PC-9 (cell line): ENCODE measurements around the gene HTR4. TPM values are rescaled to one million over a fixed set of nuclear protein-coding genes. Genes with fewer than 3 reads are reported as not detected.
A peak's percentile ranks its signal among the peaks of the same experiment; 100 is the strongest.

ENCODE experiments used
- BruUV-seq: library from RNA; stranded (reverse); fragments of 400-500 nt; replicated peaks from 2 replicates; lab custom pipeline; 2021; lab: Mats Ljungman, UMichigan
- CTCF ChIA-PET: fragments of 300-600 bp; sonication (Branson Sonifier 250); formaldehyde crosslinking; loops from one replicate; lab custom pipeline; 2022; ENCODE audit warnings: antibody characterized with exemption; lab: Charles Lee
- POLR2A ChIA-PET: fragments of 300-600 bp; sonication (Branson Sonifier 250); formaldehyde crosslinking; loops from one replicate; lab custom pipeline; 2022; ENCODE audit warnings: antibody characterized with exemption; ENCODE audit not compliant: unreplicated experiment; lab: Charles Lee
- DNase-seq, 2 experiments: peaks; one replicate each; pipeline versions ENCODE4 v3.0.0 to v3.0.0-alpha.2; 2015 to 2022; ENCODE audit warnings: mixed read lengths in 1 of 2
- H2AFZ ChIP-seq: fragments of 200-600 bp; sonication (generic); 2 replicates; pipeline ENCODE4 v1.8.1; 2017; ENCODE audit warnings: antibody characterized with exemption
- H3F3A ChIP-seq: fragments of 200-600 bp; sonication (generic); 2 replicates; pipeline ENCODE4 v1.8.1; 2017; ENCODE audit warnings: antibody characterized with exemption, mild to moderate bottlenecking, low read depth; ENCODE audit not compliant: insufficient read depth
- H3K27ac ChIP-seq: fragments of 200-600 bp; sonication (generic); 2 replicates; pipeline ENCODE4 v1.6.1; 2016; ENCODE audit warnings: mixed run types
- H3K27me3 ChIP-seq: fragments of 200-600 bp; sonication (generic); 2 replicates; pipeline ENCODE4 v1.6.1; 2016; ENCODE audit warnings: low read depth, mixed run types; ENCODE audit not compliant: insufficient read depth
- H3K36me3 ChIP-seq: fragments of 200-600 bp; sonication (generic); 2 replicates; pipeline ENCODE4 v1.6.1; 2016; ENCODE audit warnings: low read depth, mixed run types
- H3K4me1 ChIP-seq: fragments of 200-600 bp; sonication (generic); replicated peaks from 2 replicates; pipeline ENCODE4 v1.6.1; 2016; ENCODE audit warnings: mixed run types; ENCODE audit not compliant: insufficient read depth
- H3K4me2 ChIP-seq: fragments of 200-600 bp; sonication (generic); 2 replicates; pipeline ENCODE4 v1.6.1; 2017; ENCODE audit warnings: mixed run types
- H3K4me3 ChIP-seq: fragments of 200-600 bp; sonication (generic); 2 replicates; pipeline ENCODE4 v1.6.1; 2016; ENCODE audit warnings: mixed run types
- H3K79me2 ChIP-seq: fragments of 200-600 bp; sonication (generic); 2 replicates; pipeline ENCODE4 v1.6.1; 2017; ENCODE audit warnings: low read depth, mixed run types
- H3K9me2 ChIP-seq: fragments of 200-600 bp; sonication (generic); 2 replicates; pipeline ENCODE4 v1.8.1; 2017; ENCODE audit warnings: mild to moderate bottlenecking; ENCODE audit not compliant: insufficient read depth
- H3K9me3 ChIP-seq: fragments of 200-600 bp; sonication (generic); 2 replicates; pipeline ENCODE4 v1.8.1; 2016; ENCODE audit warnings: low read depth; ENCODE audit not compliant: insufficient read depth
- H4K20me1 ChIP-seq: fragments of 200-600 bp; sonication (generic); 2 replicates; pipeline ENCODE4 v1.8.1; 2017; ENCODE audit not compliant: insufficient read depth
- EZH2 ChIP-seq: fragments of 200-600 bp; sonication (generic); IDR thresholded peaks from 2 replicates; pipeline ENCODE4 v1.8.0; 2017; ENCODE audit warnings: antibody characterized with exemption, low read depth
- intact Hi-C: fragments of 100-400 bp; cut with micrococcal nuclease; formaldehyde crosslinking; loops from one replicate; pipeline ENCODE4 v1.10.0; 2022; ENCODE audit not compliant: unreplicated experiment
- total RNA-seq: library from RNA; stranded (reverse); gene quantifications from 2 replicates; pipeline ENCODE4 v1.2.3, GENCODE V29; 2021
- TF ChIP-seq, protein P1 (sequence below): fragments of 200-600 bp; sonication (generic); conservative IDR thresholded peaks from 2 replicates; pipeline ENCODE4 v1.6.1; 2017; ENCODE audit warnings: mixed run types, antibody characterized with exemption, mild to moderate bottlenecking, moderate library complexity

Gene HTR4
- total RNA-seq, 1 experiment from 2014 or later, result not detected

GRCh38 chr5:148626081-148626613 is 28.2 kb downstream of the HTR4 start:
- Histone ChIP-seq H3F3A (peaks cover 16% of the 10 kb centered on the region; the same call in 1 of the 2 replicates), H3K27ac (peak overlapping the region; percentile 48), H4K20me1 (no peaks in the 10 kb centered on the region), H3K36me3 (no peaks in the 10 kb centered on the region), H3K4me2 (peak overlapping the region; percentile 55), H3K27me3 (no peaks in the 10 kb centered on the region), H3K79me2 (no peaks in the 10 kb centered on the region), H2AFZ (no peak overlapping the region; the same call in 1 of the 2 replicates), H3K9me2 (no peaks in the 10 kb centered on the region; the same call in 1 of the 2 replicates), H3K4me3 (no peak overlapping the region), H3K4me1 (peaks cover 42% of the 10 kb centered on the region), H3K9me3 (no peaks in the 10 kb centered on the region)
- no peak for TF ChIP-seq EZH2
- TF ChIP-seq, protein P1, sequence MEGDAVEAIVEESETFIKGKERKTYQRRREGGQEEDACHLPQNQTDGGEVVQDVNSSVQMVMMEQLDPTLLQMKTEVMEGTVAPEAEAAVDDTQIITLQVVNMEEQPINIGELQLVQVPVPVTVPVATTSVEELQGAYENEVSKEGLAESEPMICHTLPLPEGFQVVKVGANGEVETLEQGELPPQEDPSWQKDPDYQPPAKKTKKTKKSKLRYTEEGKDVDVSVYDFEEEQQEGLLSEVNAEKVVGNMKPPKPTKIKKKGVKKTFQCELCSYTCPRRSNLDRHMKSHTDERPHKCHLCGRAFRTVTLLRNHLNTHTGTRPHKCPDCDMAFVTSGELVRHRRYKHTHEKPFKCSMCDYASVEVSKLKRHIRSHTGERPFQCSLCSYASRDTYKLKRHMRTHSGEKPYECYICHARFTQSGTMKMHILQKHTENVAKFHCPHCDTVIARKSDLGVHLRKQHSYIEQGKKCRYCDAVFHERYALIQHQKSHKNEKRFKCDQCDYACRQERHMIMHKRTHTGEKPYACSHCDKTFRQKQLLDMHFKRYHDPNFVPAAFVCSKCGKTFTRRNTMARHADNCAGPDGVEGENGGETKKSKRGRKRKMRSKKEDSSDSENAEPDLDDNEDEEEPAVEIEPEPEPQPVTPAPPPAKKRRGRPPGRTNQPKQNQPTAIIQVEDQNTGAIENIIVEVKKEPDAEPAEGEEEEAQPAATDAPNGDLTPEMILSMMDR, result no peak
- CTCF ChIA-PET, result no interaction called here
- intact Hi-C loops, result loop anchor here (5.0 kb wide), 1 partner anchor 184 kb away; no protein-coding TSS in a partner anchor
- peak in 1 of 2 experiments; percentile 67 for DNase-seq
- POLR2A ChIA-PET, result no interaction called here
- no TSS peak for BruUV-seq

DNA sequence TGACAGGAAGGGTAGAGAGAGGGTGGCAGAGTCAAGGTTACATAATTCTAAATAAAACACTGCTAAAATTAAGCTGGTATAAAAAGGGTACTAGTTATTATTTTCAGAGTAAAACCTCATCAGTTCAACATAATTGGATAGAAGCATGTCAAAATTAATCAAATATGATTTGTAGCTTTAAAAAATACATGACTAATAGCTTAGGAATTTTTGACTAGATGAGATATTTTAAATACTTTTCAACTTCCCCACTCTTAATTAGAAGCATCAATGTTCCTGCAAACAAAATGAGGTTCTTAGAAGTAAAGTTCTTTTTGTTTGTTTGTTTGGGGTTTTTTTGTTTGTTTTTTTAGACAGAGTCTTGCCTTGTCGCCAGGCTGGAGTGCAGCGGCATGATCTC is 29.1 kb downstream of the HTR4 start:
- no peaks in the 10 kb centered on the region for H3K9me3 ChIP-seq
- H3K4me3 ChIP-seq, result no peak overlapping the region
- H3K4me2 ChIP-seq, result no peak overlapping the region
- no peaks in the 10 kb centered on the region for H4K20me1 ChIP-seq
- BruUV-seq, result no TSS peak
- H3K4me1 ChIP-seq, result peaks cover 42% of the 10 kb centered on the region
- no peak for DNase-seq
- TF ChIP-seq, protein P1, result no peak
- TF ChIP-seq EZH2, result no peak
- no peak overlapping the region for H2AFZ ChIP-seq
- CTCF ChIA-PET, result no interaction called here
- H3K79me2 ChIP-seq, result no peaks in the 10 kb centered on the region
- H3K27me3 ChIP-seq, result no peaks in the 10 kb centered on the region
- H3K27ac ChIP-seq, result peak overlapping the region; percentile 48; the same call in 1 of the 2 replicates
- H3K36me3 ChIP-seq, result no peaks in the 10 kb centered on the region
- peaks cover 16% of the 10 kb centered on the region; the same call in 1 of the 2 replicates for H3F3A ChIP-seq
- intact Hi-C loops, result loop anchor here (5.0 kb wide), 1 partner anchor 183 kb away; no protein-coding TSS in a partner anchor
- POLR2A ChIA-PET, result no interaction called here
- no peaks in the 10 kb centered on the region; the same call in 1 of the 2 replicates for H3K9me2 ChIP-seq

- POLR2A ChIA-PET, result no interaction called here
Observed at GRCh38 chr5:148623741-148624140, 30.6 kb downstream of the HTR4 start.

More at GRCh38 chr5:148623741-148624140, 30.6 kb downstream of the HTR4 start:
- Histone ChIP-seq H3K4me3 (no peak overlapping the region), H3K4me2 (peak overlapping the region; percentile 41), H3K79me2 (no peaks in the 10 kb centered on the region), H3K27ac (peak overlapping the region; percentile 27), H3K9me2 (no peaks in the 10 kb centered on the region; the same call in 1 of the 2 replicates), H3K9me3 (no peaks in the 10 kb centered on the region), H3K27me3 (no peaks in the 10 kb centered on the region), H4K20me1 (no peaks in the 10 kb centered on the region), H3F3A (peaks cover 16% of the 10 kb centered on the region; the same call in 1 of the 2 replicates), H2AFZ (no peak overlapping the region), H3K4me1 (peaks cover 44% of the 10 kb centered on the region), H3K36me3 (no peaks in the 10 kb centered on the region)
- DNase-seq, result peak; percentile 37 to 84
- CTCF ChIA-PET, result no interaction called here
- BruUV-seq, result no TSS peak
- intact Hi-C loops, result no loop called here
- TF ChIP-seq EZH2, result no peak
- TF ChIP-seq, protein P1, result no peak
